K562 (cell line): ENCODE data around the gene CDKN2C. TPM values are rescaled to one million over a fixed set of nuclear protein-coding genes. Genes with fewer than 3 reads are reported as not detected.

Source experiments
- ATAC-seq: fragments of 200-7000 bp; cut with Tn5 transposase; 3 replicates; pipeline ENCODE4 v1.9.1; 2020; ENCODE audit warnings: moderate library complexity
- BruUV-seq: library from RNA; stranded (reverse); fragments of 400-500 nt; replicated peaks from 2 replicates; lab custom pipeline; 2021; lab: Mats Ljungman, UMichigan
- CTCF ChIA-PET: fragments of 300-600 bp; formaldehyde crosslinking; extraction: SDS; loops from one replicate; lab custom pipeline; 2021; ENCODE audit warnings: low intra/inter-chr PET ratio; lab: Yijun Ruan, JAX
- POLR2A ChIA-PET: fragments of 300-600, 350-650 bp; sonication (Branson Sonifier 250); formaldehyde crosslinking; extraction: SDS; loops from one replicate; lab custom pipeline; 2021; ENCODE audit warnings: antibody characterized with exemption, inconsistent platforms; lab: Yijun Ruan, JAX
- DNase-seq, 4 experiments: peaks; one replicate each; pipeline versions ENCODE4 v3.0.0 to v3.0.0-alpha.2; 2011 to 2018; ENCODE audit warnings: low spot score in 3 of 4, mixed read lengths in 3 of 4; ENCODE audit errors: extremely low read depth in 1 of 4
- FAIRE-seq: peaks from 2 replicates; lab custom pipeline; 2011; peaks lifted over from hg19 to GRCh38; lab: Jason Lieb, UNC
- H2AFZ ChIP-seq: 2 replicates; pipeline ENCODE4 v1.6.0; 2011; ENCODE audit warnings: low read depth, low read length, control low read depth, inconsistent platforms
- H3K27ac ChIP-seq: fragments of 200-600 bp; 3 replicates; pipeline ENCODE4 v1.8.0; 2011; ENCODE audit warnings: low read depth, mild to moderate bottlenecking, control low read depth, inconsistent platforms, low read length, moderate library complexity, mixed read lengths; ENCODE audit errors: extremely low read depth
- H3K27me3 ChIP-seq, 2 experiments: fragments of 300-600 bp in 1 of 2; 2 replicates in 1 of 2; 3 replicates in 1 of 2; pipeline versions ENCODE4 v1.6.0 to v1.8.0; 2011; ENCODE audit warnings: inconsistent platforms in 2 of 2, low read length in 2 of 2, mild to moderate bottlenecking in 1 of 2, mixed read lengths in 1 of 2, moderate library complexity in 1 of 2; ENCODE audit not compliant: control insufficient read depth in 2 of 2, insufficient read depth in 2 of 2
- H3K36me3 ChIP-seq: fragments of 300-600 bp; 3 replicates; pipeline ENCODE4 v1.8.0; 2011; ENCODE audit warnings: mild to moderate bottlenecking, low read length, inconsistent platforms; ENCODE audit not compliant: control insufficient read depth, insufficient read depth
- H3K4me1 ChIP-seq, 2 experiments: fragments of 200-600 bp in 1 of 2; replicated peaks in 1 of 2; 2 replicates in 1 of 2; 3 replicates in 1 of 2; pipeline versions ENCODE4 v1.5.1 to v1.8.0; 2011; ENCODE audit warnings: inconsistent platforms in 2 of 2, low read length in 2 of 2, mild to moderate bottlenecking in 1 of 2, mixed read lengths in 1 of 2, moderate library complexity in 1 of 2; ENCODE audit not compliant: control insufficient read depth in 2 of 2, insufficient read depth in 2 of 2
- H3K4me2 ChIP-seq: 2 replicates; pipeline ENCODE4 v1.6.1; 2011; ENCODE audit warnings: low read length, control low read depth, inconsistent platforms, mixed read lengths; ENCODE audit not compliant: insufficient read depth
- H3K4me3 ChIP-seq: fragments of 200-600 bp; sonication (generic), shearing (Covaris generic); 2 replicates; pipeline ENCODE4 v1.5.1; 2016; ENCODE audit warnings: control low read depth, inconsistent platforms
- H3K79me2 ChIP-seq: fragments of 200-600 bp; 3 replicates; pipeline ENCODE4 v1.8.0; 2011; ENCODE audit warnings: low read length, inconsistent platforms; ENCODE audit not compliant: control insufficient read depth, insufficient read depth
- H3K9ac ChIP-seq, 2 experiments: 2 replicates each; pipeline versions ENCODE4 v1.6.0 to v1.6.1; 2011; ENCODE audit warnings: low read depth in 2 of 2, low read length in 2 of 2, control low read depth in 1 of 2, inconsistent platforms in 1 of 2, mild to moderate bottlenecking in 1 of 2, mixed read lengths in 1 of 2; ENCODE audit not compliant: insufficient read depth in 1 of 2
- H3K9me1 ChIP-seq: one replicate; pipeline ENCODE4 v1.6.0; 2011; ENCODE audit warnings: inconsistent platforms, mild to moderate bottlenecking, low read length, moderate library complexity; ENCODE audit not compliant: control insufficient read depth, insufficient read depth
- H3K9me3 ChIP-seq: replicated peaks from 2 replicates; pipeline ENCODE4 v1.5.1; 2011; ENCODE audit warnings: low read depth, low read length, inconsistent platforms; ENCODE audit not compliant: control insufficient read depth, insufficient read depth
- H4K20me1 ChIP-seq: replicated peaks from 2 replicates; pipeline ENCODE4 v1.6.1; 2011; ENCODE audit warnings: low read length, inconsistent platforms, mixed read lengths; ENCODE audit not compliant: control insufficient read depth, insufficient read depth
- CBFB ChIP-seq: sonication (generic); formaldehyde crosslinking; IDR thresholded peaks from 2 replicates; pipeline ENCODE4 v1.4.0; 2020; ENCODE audit warnings: mild to moderate bottlenecking, missing genetic modification reagents
- CHD4 ChIP-seq: fragments of 200-600 bp; sonication (generic); IDR thresholded peaks from 3 replicates; pipeline ENCODE4 v1.6.1; 2012; ENCODE audit warnings: low read depth, mild to moderate bottlenecking, mixed read lengths, low read length, inconsistent platforms; ENCODE audit not compliant: insufficient read depth, insufficient replicate concordance, poor library complexity, severe bottlenecking
- DNMT1 ChIP-seq: fragments of 450-650 bp; IDR thresholded peaks from 2 replicates; pipeline ENCODE4 v1.6.1; 2016; ENCODE audit warnings: antibody characterized with exemption, mild to moderate bottlenecking
- EGR1 ChIP-seq: fragments of 450-650 bp; conservative IDR thresholded peaks from 2 replicates; pipeline ENCODE4 v1.6.1; 2017; ENCODE audit warnings: mild to moderate bottlenecking
- ESRRB ChIP-seq: fragments of 250-450 bp; sonication (Bioruptor Pico); IDR thresholded peaks from 2 replicates; pipeline ENCODE4 v1.5.0; 2020; ENCODE audit warnings: mild to moderate bottlenecking, moderate library complexity, borderline replicate concordance
- HNRNPH1 ChIP-seq: fragments of 200-400 bp; formaldehyde crosslinking; optimal IDR thresholded peaks from 2 replicates; pipeline ENCODE3; 2017; ENCODE audit warnings: low read depth, mild to moderate bottlenecking, low read length, moderate library complexity
- KLF6 ChIP-seq: fragments of 250-450 bp; sonication (Bioruptor Pico); IDR thresholded peaks from 2 replicates; pipeline ENCODE4 v1.4.0; 2020; ENCODE audit warnings: mild to moderate bottlenecking, moderate library complexity, borderline replicate concordance
- NBN ChIP-seq: fragments of 450-650 bp; IDR thresholded peaks from 2 replicates; pipeline ENCODE4 v1.6.1; 2016; ENCODE audit warnings: low read depth, mild to moderate bottlenecking
- NFXL1 ChIP-seq: fragments of 450-650 bp; formaldehyde crosslinking; IDR thresholded peaks from 2 replicates; pipeline ENCODE4 v1.4.0; 2021; ENCODE audit warnings: mild to moderate bottlenecking
- OTX1 ChIP-seq: fragments of 450-650 bp; formaldehyde crosslinking; IDR thresholded peaks from 2 replicates; pipeline ENCODE4 v1.4.0; 2022; ENCODE audit warnings: mild to moderate bottlenecking
- POLR2G ChIP-seq: fragments of 200-400 bp; formaldehyde crosslinking; IDR thresholded peaks from 2 replicates; pipeline ENCODE4 v1.6.1; 2017; ENCODE audit warnings: low read depth, mild to moderate bottlenecking, antibody characterized with exemption, low read length, moderate library complexity
- RNF2 ChIP-seq: sonication (generic); IDR thresholded peaks from 2 replicates; pipeline ENCODE4 v1.6.1; 2016
- SMARCB1 ChIP-seq: IDR thresholded peaks from 2 replicates; pipeline ENCODE4 v1.6.1; 2011; ENCODE audit warnings: improper control_type of control experiment, low read depth; ENCODE audit not compliant: insufficient read length
- ZFP36 ChIP-seq: fragments of 150-350 bp; IDR thresholded peaks from 2 replicates; pipeline ENCODE4 v1.6.1; 2018; ENCODE audit warnings: low read length, low read depth; ENCODE audit not compliant: partially characterized antibody
- WGBS: fragments of 100-300 bp; shearing (Covaris generic); methylation state at CpG from one replicate; pipeline ENCODE4 v1.1.6; 2016; ENCODE audit warnings: low coverage, mixed read lengths; ENCODE audit not compliant: insufficient coverage; ENCODE audit errors: missing lambda C conversion rate; 5-methylcytosine and 5-hydroxymethylcytosine counted together
- in situ Hi-C: fragments of 300-500 bp; cut with MboI; formaldehyde crosslinking; loops from 4 replicates; pipeline ENCODE4 v1.15.0; 2018; ENCODE audit warnings: inconsistent platforms, mixed read lengths
- intact Hi-C: fragments of 100-400 bp; cut with micrococcal nuclease; formaldehyde crosslinking; loops from 2 replicates; pipeline ENCODE4 v1.14.2; 2022
- polyA plus RNA-seq, 8 experiments: library from polyadenylated mRNA; depleted of rRNA in 4 of 8; stranded (reverse) in 5 of 8; unstranded in 3 of 8; fragments of >200 nt; fragmentation: Nextera tagmentation in 2 of 8; fragmentation: Illumina TruSeq in 1 of 8; extraction: Ambion mirVana in 2 of 8; extraction: Trizol in 1 of 8; gene quantifications; 2 replicates each; pipeline versions ENCODE4 v1.2.1 to v1.2.3, GENCODE V29; 2011 to 2014; ENCODE audit warnings: inconsistent platforms in 1 of 8, missing spikeins in 1 of 8
- total RNA-seq, 7 experiments: library from RNA; depleted of rRNA in 6 of 7; stranded (reverse); fragments of >200 nt in 6 of 7; fragmentation: Illumina TruSeq in 2 of 7; extraction: Trizol in 2 of 7; gene quantifications; 2 replicates each; pipeline versions ENCODE4 v1.2.1 to v1.2.3, GENCODE V29; 2011 to 2021; ENCODE audit warnings: low replicate concordance in 1 of 7
- TF ChIP-seq, protein P1 (sequence below): fragments of 250-450 bp; sonication (Bioruptor Pico); IDR thresholded peaks from 2 replicates; pipeline ENCODE4 v1.5.0; 2021
- TF ChIP-seq, protein P2 (sequence below): fragments of 150-350 bp; conservative IDR thresholded peaks from 2 replicates; pipeline ENCODE4 v1.6.1; 2014; ENCODE audit warnings: low read length
- TF ChIP-seq, protein P3 (sequence below): fragments of 450-650 bp; IDR thresholded peaks from 2 replicates; pipeline ENCODE4 v1.6.1; 2016
- TF ChIP-seq, protein P4 (sequence below): fragments of 250-450 bp; sonication (Bioruptor Pico); IDR thresholded peaks from 2 replicates; pipeline ENCODE4 v1.5.0; 2020; ENCODE audit warnings: mild to moderate bottlenecking

CDKN2C gene
- total and polyA plus RNA-seq, 9 of the 15 experiments (the other 6 are each of a cell fraction or from before 2014, with no cell fraction given) = 11.9 to 74.3 (median 45.9) TPM

DNA sequence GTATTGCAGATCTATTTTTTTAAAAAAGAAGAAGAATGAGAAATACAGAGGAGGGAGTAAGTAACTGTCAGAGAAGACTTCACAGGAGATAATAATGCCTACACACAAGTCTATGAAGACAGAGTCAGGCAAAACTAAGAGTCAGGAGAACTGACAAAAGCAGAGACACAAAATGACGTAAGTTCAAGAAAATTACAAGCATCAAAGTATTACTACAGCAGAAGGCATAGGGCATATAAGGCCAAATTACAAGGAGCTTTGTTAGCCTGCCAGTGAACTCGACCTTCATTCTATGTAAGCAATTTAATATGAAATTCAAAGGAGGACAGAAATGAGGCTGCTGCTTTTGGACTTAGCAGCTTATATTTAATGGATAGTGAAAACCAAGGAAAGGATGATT, 33.7 kb upstream of the CDKN2C start:
- FAIRE-seq = no peak
- POLR2A ChIA-PET = interaction anchor here (0.8 to 2.0 kb wide), 5 partner anchors 9 to 207 kb away, joined by 3 to 7 read pairs (median 3); no protein-coding TSS in a partner anchor
- H3K79me2 ChIP-seq = peaks cover 96% of the 10 kb centered on the region
- H3K4me2 ChIP-seq = no peak overlapping the region
- H3K27me3 ChIP-seq = no peaks in the 10 kb centered on the region
- H3K9me1 ChIP-seq = no peaks in the 10 kb centered on the region
- DNase-seq = no peak
- in situ Hi-C loops (no loop called here), intact Hi-C loops (no loop called here)
- H3K9ac ChIP-seq = no peak overlapping the region
- ATAC-seq = no peak
- BruUV-seq = no TSS peak
- no peak overlapping the region for H2AFZ ChIP-seq
- H3K4me3 ChIP-seq = no peak overlapping the region
- no peaks in the 10 kb centered on the region for H4K20me1 ChIP-seq
- H3K4me1 ChIP-seq = peaks cover 0 to 3% of the 10 kb centered on the region in 2 experiments; a peak in 1 of 5 replicates
- TF ChIP-seq SMARCB1 = no peak
- TF ChIP-seq OTX1 (CRISPR knock-in tag) = no peak
- TF ChIP-seq ESRRB (CRISPR knock-in tag) = no peak
- no peak for TF ChIP-seq NFXL1 (CRISPR knock-in tag)
- TF ChIP-seq, protein P1, sequence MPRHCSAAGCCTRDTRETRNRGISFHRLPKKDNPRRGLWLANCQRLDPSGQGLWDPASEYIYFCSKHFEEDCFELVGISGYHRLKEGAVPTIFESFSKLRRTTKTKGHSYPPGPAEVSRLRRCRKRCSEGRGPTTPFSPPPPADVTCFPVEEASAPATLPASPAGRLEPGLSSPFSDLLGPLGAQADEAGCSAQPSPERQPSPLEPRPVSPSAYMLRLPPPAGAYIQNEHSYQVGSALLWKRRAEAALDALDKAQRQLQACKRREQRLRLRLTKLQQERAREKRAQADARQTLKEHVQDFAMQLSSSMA (CRISPR knock-in tag) = no peak
- TF ChIP-seq, protein P2, sequence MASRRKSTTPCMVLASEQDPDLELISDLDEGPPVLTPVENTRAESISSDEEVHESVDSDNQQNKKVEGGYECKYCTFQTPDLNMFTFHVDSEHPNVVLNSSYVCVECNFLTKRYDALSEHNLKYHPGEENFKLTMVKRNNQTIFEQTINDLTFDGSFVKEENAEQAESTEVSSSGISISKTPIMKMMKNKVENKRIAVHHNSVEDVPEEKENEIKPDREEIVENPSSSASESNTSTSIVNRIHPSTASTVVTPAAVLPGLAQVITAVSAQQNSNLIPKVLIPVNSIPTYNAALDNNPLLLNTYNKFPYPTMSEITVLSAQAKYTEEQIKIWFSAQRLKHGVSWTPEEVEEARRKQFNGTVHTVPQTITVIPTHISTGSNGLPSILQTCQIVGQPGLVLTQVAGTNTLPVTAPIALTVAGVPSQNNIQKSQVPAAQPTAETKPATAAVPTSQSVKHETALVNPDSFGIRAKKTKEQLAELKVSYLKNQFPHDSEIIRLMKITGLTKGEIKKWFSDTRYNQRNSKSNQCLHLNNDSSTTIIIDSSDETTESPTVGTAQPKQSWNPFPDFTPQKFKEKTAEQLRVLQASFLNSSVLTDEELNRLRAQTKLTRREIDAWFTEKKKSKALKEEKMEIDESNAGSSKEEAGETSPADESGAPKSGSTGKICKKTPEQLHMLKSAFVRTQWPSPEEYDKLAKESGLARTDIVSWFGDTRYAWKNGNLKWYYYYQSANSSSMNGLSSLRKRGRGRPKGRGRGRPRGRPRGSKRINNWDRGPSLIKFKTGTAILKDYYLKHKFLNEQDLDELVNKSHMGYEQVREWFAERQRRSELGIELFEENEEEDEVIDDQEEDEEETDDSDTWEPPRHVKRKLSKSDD = no peak
- TF ChIP-seq, protein P3, sequence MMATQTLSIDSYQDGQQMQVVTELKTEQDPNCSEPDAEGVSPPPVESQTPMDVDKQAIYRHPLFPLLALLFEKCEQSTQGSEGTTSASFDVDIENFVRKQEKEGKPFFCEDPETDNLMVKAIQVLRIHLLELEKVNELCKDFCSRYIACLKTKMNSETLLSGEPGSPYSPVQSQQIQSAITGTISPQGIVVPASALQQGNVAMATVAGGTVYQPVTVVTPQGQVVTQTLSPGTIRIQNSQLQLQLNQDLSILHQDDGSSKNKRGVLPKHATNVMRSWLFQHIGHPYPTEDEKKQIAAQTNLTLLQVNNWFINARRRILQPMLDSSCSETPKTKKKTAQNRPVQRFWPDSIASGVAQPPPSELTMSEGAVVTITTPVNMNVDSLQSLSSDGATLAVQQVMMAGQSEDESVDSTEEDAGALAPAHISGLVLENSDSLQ = no peak
- TF ChIP-seq NBN = no peak
- TF ChIP-seq ZFP36 = no peak
- TF ChIP-seq POLR2G = no peak
- TF ChIP-seq, protein P4, sequence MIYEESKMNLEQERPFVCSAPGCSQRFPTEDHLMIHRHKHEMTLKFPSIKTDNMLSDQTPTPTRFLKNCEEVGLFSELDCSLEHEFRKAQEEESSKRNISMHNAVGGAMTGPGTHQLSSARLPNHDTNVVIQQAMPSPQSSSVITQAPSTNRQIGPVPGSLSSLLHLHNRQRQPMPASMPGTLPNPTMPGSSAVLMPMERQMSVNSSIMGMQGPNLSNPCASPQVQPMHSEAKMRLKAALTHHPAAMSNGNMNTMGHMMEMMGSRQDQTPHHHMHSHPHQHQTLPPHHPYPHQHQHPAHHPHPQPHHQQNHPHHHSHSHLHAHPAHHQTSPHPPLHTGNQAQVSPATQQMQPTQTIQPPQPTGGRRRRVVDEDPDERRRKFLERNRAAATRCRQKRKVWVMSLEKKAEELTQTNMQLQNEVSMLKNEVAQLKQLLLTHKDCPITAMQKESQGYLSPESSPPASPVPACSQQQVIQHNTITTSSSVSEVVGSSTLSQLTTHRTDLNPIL (CRISPR knock-in tag) = no peak
- no peak for TF ChIP-seq HNRNPH1
- no peak for TF ChIP-seq CHD4
- TF ChIP-seq EGR1 = no peak
- TF ChIP-seq KLF6 (CRISPR knock-in tag) = no peak
- no peak for TF ChIP-seq DNMT1
- no peak for TF ChIP-seq CBFB
- TF ChIP-seq RNF2 = no peak
- CTCF ChIA-PET = no interaction called here
- WGBS = 97% methylated on average over 2 of the region's 2 CpGs
- peaks cover 29% of the 10 kb centered on the region; the same call in 2 of the 3 replicates for H3K36me3 ChIP-seq
- no peaks in the 10 kb centered on the region for H3K9me3 ChIP-seq
- no peak overlapping the region for H3K27ac ChIP-seq
